CD4-positive, alpha-beta T cell treated with Interleukin-2 at 100 ng/mL for 4 hours (primary cell): Measurements from ENCODE around the gene SPPL2B.
"Not testable (repeated sequence)": the region's sequence is repeated elsewhere in the genome, so short reads cannot be mapped to it uniquely, and the experiment has no call there.

ENCODE experiments used
- DNase-seq: peaks from one replicate; pipeline ENCODE4 v3.0.0-alpha.2; 2020; ENCODE audit warnings: low spot score

Gene SPPL2B

GRCh38 chr19:2328401-2329148 is at the start of gene SPPL2B, which contains the start of gene LSM7:
TSS of gene SPPL2B (plus strand) at chr19:2328684. CDS start at chr19:2328710, 26 bp downstream.
TSS of gene LSM7 (minus strand) at chr19:2328586. CDS start at chr19:2328566, 20 bp downstream.
- peak; percentile 93 for DNase-seq

- no peak for DNase-seq
Measured at GRCh38 chr19:2280633-2281264, 47.7 kb upstream of the SPPL2B start.

- not testable (repeated sequence) for DNase-seq
Measured at GRCh38 chr19:2281265-2282061, 47.0 kb upstream of the SPPL2B start.

- peak; percentile 30 for DNase-seq
Measured at GRCh38 chr19:2282062-2282861, 46.2 kb upstream of the SPPL2B start, which contains the start of gene PEAK3. TSS of gene PEAK3 (minus strand) at chr19:2282175. CDS start at chr19:2280931, 1,244 bp downstream.

GRCh38 chr19:2282862-2283237 is 45.6 kb upstream of the SPPL2B start:
- no peak for DNase-seq

GRCh38 chr19:2283835-2284507 is 44.5 kb upstream of the SPPL2B start:
- DNase-seq: no peak

- no peak for DNase-seq
Measured at GRCh38 chr19:2286402-2287140, 41.9 kb upstream of the SPPL2B start.

- no peak for DNase-seq
Measured at GRCh38 chr19:2287585-2288337, 40.7 kb upstream of the SPPL2B start.

GRCh38 chr19:2288338-2288817 is 40.1 kb upstream of the SPPL2B start:
- DNase-seq: no peak

- DNase-seq: no peak
Measured at GRCh38 chr19:2288818-2289713, 39.4 kb upstream of the SPPL2B start.

GRCh38 chr19:2289714-2290435 is 38.6 kb upstream of the SPPL2B start:
- DNase-seq: peak; percentile 48

GRCh38 chr19:2290441-2291184 is 37.9 kb upstream of the SPPL2B start:
- no peak for DNase-seq

- no peak for DNase-seq
Measured at GRCh38 chr19:2291185-2291751, 37.2 kb upstream of the SPPL2B start.

- no peak for DNase-seq
Measured at GRCh38 chr19:2294687-2295335, 33.7 kb upstream of the SPPL2B start.

- no peak for DNase-seq
Measured at GRCh38 chr19:2296141-2296540, 32.3 kb upstream of the SPPL2B start.

- no peak for DNase-seq
Measured at GRCh38 chr19:2300533-2300932, 28.0 kb upstream of the SPPL2B start.
